Ishikawa (cell line): ENCODE measurements around the gene GRIK4.

ENCODE experiments used
- EGR1 ChIP-seq: IDR thresholded peaks from 2 replicates; pipeline ENCODE4 v1.6.1; 2012
- EP300 ChIP-seq: IDR thresholded peaks from 2 replicates; pipeline ENCODE4 v1.6.1; 2012; ENCODE audit warnings: borderline replicate concordance
- TF ChIP-seq, protein P1 (sequence below): IDR thresholded peaks from 2 replicates; pipeline ENCODE4 v1.6.1; 2012; ENCODE audit warnings: low read depth, mild to moderate bottlenecking

DNA sequence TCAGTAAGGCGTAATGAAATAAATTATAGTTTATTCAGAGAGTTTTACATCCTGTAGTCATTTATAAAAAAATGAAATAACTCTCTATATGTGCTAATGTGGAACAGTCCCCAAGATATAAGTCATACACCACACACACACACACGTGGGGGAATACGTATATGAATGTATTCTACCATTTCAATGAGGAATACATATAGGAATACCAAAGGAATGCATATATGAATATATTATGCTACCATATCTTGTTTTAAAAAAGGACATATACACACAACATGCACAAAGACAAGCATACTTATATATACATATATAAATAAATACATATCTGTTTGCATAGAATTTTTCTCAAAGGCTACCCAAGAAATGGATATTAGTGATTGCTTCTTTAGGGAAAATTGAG, 39.6 kb upstream of the GRIK4 start:
- TF ChIP-seq EGR1 (no peak), EP300 (no peak)
- TF ChIP-seq, protein P1, sequence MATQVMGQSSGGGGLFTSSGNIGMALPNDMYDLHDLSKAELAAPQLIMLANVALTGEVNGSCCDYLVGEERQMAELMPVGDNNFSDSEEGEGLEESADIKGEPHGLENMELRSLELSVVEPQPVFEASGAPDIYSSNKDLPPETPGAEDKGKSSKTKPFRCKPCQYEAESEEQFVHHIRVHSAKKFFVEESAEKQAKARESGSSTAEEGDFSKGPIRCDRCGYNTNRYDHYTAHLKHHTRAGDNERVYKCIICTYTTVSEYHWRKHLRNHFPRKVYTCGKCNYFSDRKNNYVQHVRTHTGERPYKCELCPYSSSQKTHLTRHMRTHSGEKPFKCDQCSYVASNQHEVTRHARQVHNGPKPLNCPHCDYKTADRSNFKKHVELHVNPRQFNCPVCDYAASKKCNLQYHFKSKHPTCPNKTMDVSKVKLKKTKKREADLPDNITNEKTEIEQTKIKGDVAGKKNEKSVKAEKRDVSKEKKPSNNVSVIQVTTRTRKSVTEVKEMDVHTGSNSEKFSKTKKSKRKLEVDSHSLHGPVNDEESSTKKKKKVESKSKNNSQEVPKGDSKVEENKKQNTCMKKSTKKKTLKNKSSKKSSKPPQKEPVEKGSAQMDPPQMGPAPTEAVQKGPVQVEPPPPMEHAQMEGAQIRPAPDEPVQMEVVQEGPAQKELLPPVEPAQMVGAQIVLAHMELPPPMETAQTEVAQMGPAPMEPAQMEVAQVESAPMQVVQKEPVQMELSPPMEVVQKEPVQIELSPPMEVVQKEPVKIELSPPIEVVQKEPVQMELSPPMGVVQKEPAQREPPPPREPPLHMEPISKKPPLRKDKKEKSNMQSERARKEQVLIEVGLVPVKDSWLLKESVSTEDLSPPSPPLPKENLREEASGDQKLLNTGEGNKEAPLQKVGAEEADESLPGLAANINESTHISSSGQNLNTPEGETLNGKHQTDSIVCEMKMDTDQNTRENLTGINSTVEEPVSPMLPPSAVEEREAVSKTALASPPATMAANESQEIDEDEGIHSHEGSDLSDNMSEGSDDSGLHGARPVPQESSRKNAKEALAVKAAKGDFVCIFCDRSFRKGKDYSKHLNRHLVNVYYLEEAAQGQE, result no peak
